Activated CD8-positive, alpha-beta T cell treated with anti-CD3 and anti-CD28 coated beads for 36 hours (primary cell): Measurements from ENCODE around the gene SASH3. TPM values are rescaled to one million over a fixed set of nuclear protein-coding genes. Genes with fewer than 3 reads are reported as not detected.

Source experiments
- ATAC-seq: fragments of 200-7000 bp; cut with Tn5 transposase; one replicate; pipeline ENCODE4 v1.10.0; 2021; ENCODE audit warnings: mild to moderate bottlenecking, moderate library complexity
- CTCF ChIA-PET: fragments of 350-600 bp; sonication (Branson Sonifier 250); formaldehyde crosslinking; loops from one replicate; lab custom pipeline; 2021; ENCODE audit warnings: antibody characterized with exemption; lab: Charles Lee
- POLR2A ChIA-PET: fragments of 350-600 bp; sonication (Branson Sonifier 250); formaldehyde crosslinking; loops from one replicate; lab custom pipeline; 2021; ENCODE audit warnings: antibody characterized with exemption; lab: Charles Lee
- DNase-seq: peaks from one replicate; pipeline ENCODE4 v3.0.0-alpha.2; 2020
- H3K27ac Mint-ChIP-seq: one replicate; pipeline ENCODE4 v1.8.0; 2021; ENCODE audit warnings: mild to moderate bottlenecking, mixed read lengths
- H3K27me3 Mint-ChIP-seq: one replicate; pipeline ENCODE4 v1.8.0; 2021; ENCODE audit warnings: mixed read lengths
- H3K36me3 Mint-ChIP-seq: one replicate; pipeline ENCODE4 v1.8.0; 2021; ENCODE audit warnings: low read depth, mixed read lengths
- H3K4me1 Mint-ChIP-seq: one replicate; pipeline ENCODE4 v1.8.0; 2021; ENCODE audit warnings: low read depth, mixed read lengths
- H3K4me3 Mint-ChIP-seq: one replicate; pipeline ENCODE4 v1.8.0; 2021; ENCODE audit warnings: mild to moderate bottlenecking, moderate library complexity, mixed read lengths
- H3K9me3 Mint-ChIP-seq: one replicate; pipeline ENCODE4 v1.8.0; 2021; ENCODE audit warnings: mixed read lengths
- intact Hi-C: fragments of 100-400 bp; cut with micrococcal nuclease; formaldehyde crosslinking; loops from one replicate; pipeline ENCODE4 v1.10.0; 2022
- total RNA-seq, 2 experiments: library from RNA; stranded (reverse); gene quantifications; one replicate each; pipeline ENCODE4 v1.2.3, GENCODE V29; 2021
- TF ChIP-seq, protein P1 (sequence below): fragments of 200-600 bp; IDR thresholded peaks from one replicate; pipeline ENCODE4 v1.8.0; 2022; ENCODE audit warnings: antibody characterized with exemption, mild to moderate bottlenecking

The SASH3 gene
- total RNA-seq, 2 experiments from 2014 or later = 117 to 123 TPM

DNA sequence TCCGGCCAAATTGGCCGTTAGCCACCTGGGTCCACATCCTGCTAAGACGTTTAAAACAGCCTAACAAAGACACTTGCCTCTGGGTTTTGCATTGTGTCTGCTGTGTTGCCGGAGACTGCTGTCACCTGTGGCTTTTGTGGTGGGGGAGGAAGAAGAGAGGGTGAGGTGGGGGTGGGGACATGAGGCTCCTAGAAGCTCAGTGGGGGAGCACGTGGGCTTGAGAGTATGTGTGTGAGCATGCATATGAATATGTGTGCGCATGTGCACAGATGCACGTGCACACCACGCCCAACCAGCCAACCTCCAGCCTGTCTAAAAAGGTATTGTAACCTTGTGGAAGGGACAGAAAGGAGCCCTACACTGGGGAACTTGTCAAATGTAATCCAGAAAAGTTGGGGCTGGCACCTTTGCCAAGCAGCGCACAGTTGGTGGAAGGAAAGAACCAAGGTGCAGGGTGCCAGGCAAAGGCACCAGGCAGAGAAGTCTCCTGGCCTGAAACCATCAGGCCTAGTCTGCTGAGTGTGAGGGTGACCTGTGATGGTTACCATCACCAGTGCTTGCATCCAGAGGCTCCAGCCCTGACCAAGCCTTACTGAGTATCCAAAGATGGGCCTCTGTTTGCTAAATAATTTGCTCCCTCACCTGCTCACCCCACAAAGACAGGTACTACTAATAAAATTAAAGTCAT is 10.1 kb upstream of the SASH3 start:
- no peaks in the 10 kb centered on the region for H3K9me3 Mint-ChIP-seq
- ATAC-seq (peak; percentile 78), DNase-seq (peak; percentile 89)
- peaks cover 66% of the 10 kb centered on the region for H3K4me1 Mint-ChIP-seq
- CTCF ChIA-PET = interaction anchor here (0.8 to 2.4 kb wide), 2 partner anchors 10 to 42 kb away, joined by 3 to 6 read pairs; partner anchors contain the start of gene SASH3
- H3K4me3 Mint-ChIP-seq = peak overlapping the region; percentile 62
- intact Hi-C loops = no loop called here
- POLR2A ChIA-PET = interaction anchor here (1.6 to 7.0 kb wide), 4 partner anchors 8 to 16 kb away, joined by 5 to 56 read pairs (median 18); partner anchors contain the start of gene SASH3
- TF ChIP-seq, protein P1, sequence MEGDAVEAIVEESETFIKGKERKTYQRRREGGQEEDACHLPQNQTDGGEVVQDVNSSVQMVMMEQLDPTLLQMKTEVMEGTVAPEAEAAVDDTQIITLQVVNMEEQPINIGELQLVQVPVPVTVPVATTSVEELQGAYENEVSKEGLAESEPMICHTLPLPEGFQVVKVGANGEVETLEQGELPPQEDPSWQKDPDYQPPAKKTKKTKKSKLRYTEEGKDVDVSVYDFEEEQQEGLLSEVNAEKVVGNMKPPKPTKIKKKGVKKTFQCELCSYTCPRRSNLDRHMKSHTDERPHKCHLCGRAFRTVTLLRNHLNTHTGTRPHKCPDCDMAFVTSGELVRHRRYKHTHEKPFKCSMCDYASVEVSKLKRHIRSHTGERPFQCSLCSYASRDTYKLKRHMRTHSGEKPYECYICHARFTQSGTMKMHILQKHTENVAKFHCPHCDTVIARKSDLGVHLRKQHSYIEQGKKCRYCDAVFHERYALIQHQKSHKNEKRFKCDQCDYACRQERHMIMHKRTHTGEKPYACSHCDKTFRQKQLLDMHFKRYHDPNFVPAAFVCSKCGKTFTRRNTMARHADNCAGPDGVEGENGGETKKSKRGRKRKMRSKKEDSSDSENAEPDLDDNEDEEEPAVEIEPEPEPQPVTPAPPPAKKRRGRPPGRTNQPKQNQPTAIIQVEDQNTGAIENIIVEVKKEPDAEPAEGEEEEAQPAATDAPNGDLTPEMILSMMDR = no peak
- H3K27me3 Mint-ChIP-seq = no peaks in the 10 kb centered on the region
- peaks cover 5% of the 10 kb centered on the region for H3K36me3 Mint-ChIP-seq
- peak overlapping the region; percentile 79 for H3K27ac Mint-ChIP-seq

DNA sequence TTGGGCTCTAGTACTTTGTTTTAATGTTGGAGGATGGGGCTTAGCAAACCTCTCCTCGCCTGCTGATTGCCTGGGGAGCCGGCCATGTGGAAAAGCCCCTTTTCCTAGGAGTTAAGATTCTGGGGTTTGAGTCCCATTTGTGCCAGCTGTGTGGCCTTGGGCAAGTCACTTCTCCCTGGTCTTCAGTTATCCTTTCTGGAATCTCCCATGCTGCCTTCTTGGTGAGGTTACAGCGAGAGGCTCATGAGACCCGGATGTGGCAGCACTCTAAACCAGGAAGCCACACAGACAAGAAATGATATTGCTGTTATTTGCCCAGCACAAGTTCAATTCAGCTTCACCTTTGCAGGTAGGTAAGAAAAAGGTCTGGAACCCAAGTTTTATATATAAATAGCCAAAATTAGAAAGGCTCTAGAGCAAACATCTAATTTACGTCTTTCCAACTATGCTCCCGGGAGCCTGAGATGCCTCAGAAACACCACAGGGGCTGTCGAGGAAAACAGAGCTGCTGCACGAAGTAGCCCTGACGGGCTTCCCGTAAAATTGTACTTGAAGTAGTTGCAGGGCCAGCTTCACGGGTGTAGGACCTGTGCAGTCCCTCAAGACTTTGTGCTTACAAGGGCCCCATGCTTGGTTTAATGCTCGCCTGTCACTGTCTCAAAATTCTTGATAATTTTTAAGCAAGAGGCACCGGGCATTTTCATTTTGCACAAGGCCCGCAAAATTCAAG is 8.3 kb upstream of the SASH3 start:
- TF ChIP-seq, protein P1 = no peak
- Mint-ChIP-seq H3K4me3 (peak overlapping the region; percentile 45), H3K27me3 (no peaks in the 10 kb centered on the region), H3K4me1 (peaks cover 70% of the 10 kb centered on the region), H3K9me3 (no peaks in the 10 kb centered on the region), H3K27ac (peak overlapping the region; percentile 93), H3K36me3 (peaks cover 5% of the 10 kb centered on the region)
- ATAC-seq (no peak), DNase-seq (peak; percentile 63)
- intact Hi-C loops = no loop called here
- CTCF ChIA-PET = interaction anchor here (1.5 to 2.0 kb wide), 3 partner anchors 9 to 46 kb away, joined by 3 to 6 read pairs (median 5); no protein-coding TSS in a partner anchor
- POLR2A ChIA-PET = interaction anchor here (0.6 to 7.0 kb wide), 4 partner anchors 10 to 15 kb away, joined by 3 to 56 read pairs (median 20); partner anchors contain the start of gene SASH3

DNA sequence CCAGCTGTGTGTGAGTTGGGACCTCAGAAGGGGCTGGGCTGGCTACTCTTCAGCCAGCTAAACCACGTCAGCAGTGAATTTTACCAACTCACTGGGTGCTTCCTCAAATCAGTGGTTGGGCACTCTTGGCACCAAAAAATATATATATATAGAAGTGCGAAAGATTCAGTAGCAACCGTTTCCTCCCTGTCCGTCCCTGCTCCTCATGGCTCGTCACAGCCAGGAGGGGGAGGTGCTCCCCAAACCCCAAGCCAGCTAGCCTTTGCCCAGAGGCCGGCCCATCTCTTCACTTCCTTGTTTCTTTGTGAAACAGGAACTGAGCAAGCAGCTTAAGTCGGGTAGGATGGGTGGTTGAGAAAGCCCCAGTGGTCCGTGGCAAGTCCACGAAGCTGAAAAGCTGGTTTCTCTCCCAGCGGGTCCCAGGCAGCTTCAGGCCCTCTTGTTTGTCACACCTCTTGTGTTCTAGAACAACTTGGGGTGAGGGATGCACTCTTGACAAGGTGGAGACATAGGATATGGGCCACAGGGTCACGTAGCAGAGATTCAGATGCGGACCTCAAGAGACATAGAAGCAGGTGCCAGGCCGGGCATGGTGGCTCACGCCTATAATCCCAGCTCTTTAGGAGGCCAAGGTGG is 6.8 kb upstream of the SASH3 start:
- H3K36me3 Mint-ChIP-seq = peaks cover 5% of the 10 kb centered on the region
- H3K27me3 Mint-ChIP-seq = no peaks in the 10 kb centered on the region
- H3K4me3 Mint-ChIP-seq = peak overlapping the region; percentile 58
- DNase-seq (peak; percentile 64), ATAC-seq (peak; percentile 26)
- no peaks in the 10 kb centered on the region for H3K9me3 Mint-ChIP-seq
- TF ChIP-seq, protein P1 = no peak
- POLR2A ChIA-PET = interaction anchor here (1.3 to 7.0 kb wide), 3 partner anchors 9 to 26 kb away, joined by 5 to 56 read pairs (median 16); partner anchors contain the start of gene SASH3
- H3K27ac Mint-ChIP-seq = peak overlapping the region; percentile 93
- CTCF ChIA-PET = interaction anchor here (1.1 to 2.0 kb wide), 5 partner anchors 10 to 47 kb away, joined by 3 to 6 read pairs (median 3); no protein-coding TSS in a partner anchor
- peaks cover 70% of the 10 kb centered on the region for H3K4me1 Mint-ChIP-seq
- intact Hi-C loops = no loop called here

DNA sequence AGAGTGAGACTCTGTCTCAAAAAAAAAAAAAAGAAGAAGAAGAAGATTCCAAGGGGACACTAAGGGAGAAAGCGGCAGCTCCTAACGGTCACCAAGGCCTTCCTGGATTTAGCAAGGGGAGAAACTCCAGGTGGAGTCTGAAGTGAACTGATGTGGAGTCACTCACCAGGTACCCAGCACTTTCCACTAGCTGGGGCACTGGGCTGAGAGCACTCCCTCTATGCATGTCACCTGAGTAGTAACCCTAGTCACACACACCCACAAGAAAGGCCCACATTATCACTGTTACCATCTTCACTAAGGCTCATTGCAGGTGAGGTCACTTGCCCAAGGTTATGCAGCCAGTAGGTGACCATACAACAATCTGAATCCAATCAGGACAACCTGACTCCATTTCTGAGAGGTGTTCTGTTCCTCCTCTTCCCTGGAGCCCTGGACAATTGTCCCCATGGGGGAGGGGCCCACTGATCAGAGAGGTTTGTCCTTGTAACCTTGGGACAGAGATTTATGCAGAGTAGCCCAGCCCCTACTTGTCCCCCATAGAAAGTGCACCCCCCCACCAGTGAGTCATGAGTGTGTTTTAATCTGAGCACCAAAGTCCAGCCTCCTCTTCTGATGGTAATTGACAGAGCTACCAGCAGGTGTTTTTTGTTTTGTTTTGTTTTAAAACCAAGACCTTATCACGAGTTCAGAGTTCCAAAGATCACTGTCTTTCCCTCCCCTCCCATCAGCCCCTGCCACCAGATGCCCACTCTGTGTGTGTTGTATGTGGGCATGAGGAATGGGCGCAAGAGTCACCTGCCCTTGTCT is 5.9 kb upstream of the SASH3 start:
- peaks cover 5% of the 10 kb centered on the region for H3K36me3 Mint-ChIP-seq
- intact Hi-C loops = no loop called here
- no peak overlapping the region for H3K4me3 Mint-ChIP-seq
- ATAC-seq (peak; percentile 27), DNase-seq (peak; percentile 69)
- POLR2A ChIA-PET = interaction anchor here (0.6 to 7.0 kb wide), 4 partner anchors 8 to 51 kb away, joined by 4 to 56 read pairs (median 10); partner anchors contain the start of gene SASH3
- CTCF ChIA-PET = interaction anchor here (1.1 kb wide), 1 partner anchor 15 kb away, joined by 3 read pairs; no protein-coding TSS in a partner anchor
- H3K9me3 Mint-ChIP-seq = no peaks in the 10 kb centered on the region
- H3K27me3 Mint-ChIP-seq = no peaks in the 10 kb centered on the region
- TF ChIP-seq, protein P1 = no peak
- peaks cover 65% of the 10 kb centered on the region for H3K4me1 Mint-ChIP-seq
- H3K27ac Mint-ChIP-seq = peak overlapping the region; percentile 93
